Activated CD8-positive, alpha-beta memory T cell treated with anti-CD3 and anti-CD28 coated beads for 36 hours (primary cell): ENCODE data around the gene SEMA3E. TPM values are rescaled to one million over a fixed set of nuclear protein-coding genes. Genes with fewer than 3 reads are reported as not detected.

Experiments
- CTCF ChIA-PET: fragments of 350-600 bp; sonication (Branson Sonifier 250); formaldehyde crosslinking; loops from one replicate; lab custom pipeline; 2021; ENCODE audit warnings: antibody characterized with exemption; lab: Charles Lee
- POLR2A ChIA-PET: fragments of 350-600 bp; sonication (Branson Sonifier 250); formaldehyde crosslinking; loops from one replicate; lab custom pipeline; 2021; ENCODE audit warnings: antibody characterized with exemption; lab: Charles Lee
- total RNA-seq, 2 experiments: library from RNA; stranded (reverse); gene quantifications; one replicate each; pipeline ENCODE4 v1.2.3, GENCODE V29; 2021

Gene SEMA3E
- total RNA-seq, 2 experiments from 2014 or later: not detected

GRCh38 chr7:83643739-83644138, 5.2 kb downstream of the SEMA3E start:
- ChIA-PET POLR2A (no interaction called here), CTCF (no interaction called here)

GRCh38 chr7:83643012-83643411, 5.9 kb downstream of the SEMA3E start:
- POLR2A ChIA-PET: no interaction called here

GRCh38 chr7:83640731-83641537, 8.0 kb downstream of the SEMA3E start:
- ChIA-PET CTCF (no interaction called here), POLR2A (no interaction called here)

More at GRCh38 chr7:83643012-83643411, 5.9 kb downstream of the SEMA3E start:
- CTCF ChIA-PET: no interaction called here

- ChIA-PET CTCF (no interaction called here), POLR2A (no interaction called here)
These were observed 8.7 kb downstream of the SEMA3E start for GRCh38 chr7:83640240-83640639.

- ChIA-PET POLR2A (no interaction called here), CTCF (no interaction called here)
These were observed 15.4 kb downstream of the SEMA3E start for GRCh38 chr7:83633516-83633915.

- ChIA-PET POLR2A (no interaction called here), CTCF (interaction anchor here (0.5 kb wide), 1 partner anchor 829 kb away, joined by 3 read pairs; no protein-coding TSS in a partner anchor)
These were observed 19.6 kb downstream of the SEMA3E start for GRCh38 chr7:83629117-83629880.

GRCh38 chr7:83617858-83618257, 31.1 kb downstream of the SEMA3E start:
- ChIA-PET CTCF (no interaction called here), POLR2A (interaction anchor here (0.6 kb wide), 1 partner anchor 1296 kb away, joined by 3 read pairs; no protein-coding TSS in a partner anchor)

GRCh38 chr7:83614112-83614511, 34.8 kb downstream of the SEMA3E start:
- CTCF ChIA-PET: no interaction called here
- POLR2A ChIA-PET: no interaction called here

- CTCF ChIA-PET: no interaction called here
- POLR2A ChIA-PET: no interaction called here
These were observed 35.7 kb downstream of the SEMA3E start for GRCh38 chr7:83613232-83613631.

- ChIA-PET POLR2A (no interaction called here), CTCF (no interaction called here)
These were observed 37.2 kb downstream of the SEMA3E start for GRCh38 chr7:83611776-83612175.

GRCh38 chr7:83610649-83611304, 38.2 kb downstream of the SEMA3E start:
- ChIA-PET POLR2A (no interaction called here), CTCF (interaction anchor here (0.6 kb wide), 1 partner anchor 1352 kb away, joined by 4 read pairs; no protein-coding TSS in a partner anchor)

GRCh38 chr7:83608716-83609115, 40.2 kb downstream of the SEMA3E start:
- ChIA-PET POLR2A (no interaction called here), CTCF (no interaction called here)

GRCh38 chr7:83603649-83604048, 45.3 kb downstream of the SEMA3E start:
- ChIA-PET CTCF (no interaction called here), POLR2A (no interaction called here)

- CTCF ChIA-PET: no interaction called here
- POLR2A ChIA-PET: no interaction called here
These were observed 49.8 kb downstream of the SEMA3E start for GRCh38 chr7:83599131-83599530.

GRCh38 chr7:83593921-83594475, 54.9 kb downstream of the SEMA3E start:
- ChIA-PET CTCF (no interaction called here), POLR2A (no interaction called here)

- ChIA-PET POLR2A (no interaction called here), CTCF (no interaction called here)
These were observed 60.2 kb downstream of the SEMA3E start for GRCh38 chr7:83588602-83589240.

- CTCF ChIA-PET: no interaction called here
- POLR2A ChIA-PET: no interaction called here
These were observed 62.7 kb downstream of the SEMA3E start for GRCh38 chr7:83586281-83586680.

GRCh38 chr7:83581667-83582435, 67.1 kb downstream of the SEMA3E start:
- ChIA-PET POLR2A (no interaction called here), CTCF (no interaction called here)

- ChIA-PET CTCF (no interaction called here), POLR2A (no interaction called here)
These were observed 69.2 kb downstream of the SEMA3E start for GRCh38 chr7:83579740-83580139.
